B cell (primary cell): ENCODE measurements around the gene DLG2. TPM values are rescaled to one million over a fixed set of nuclear protein-coding genes. Genes with fewer than 3 reads are reported as not detected.

Experiments used
- ATAC-seq: fragments of 200-7000 bp; cut with Tn5 transposase; one replicate; pipeline ENCODE4 v1.10.0; 2021; ENCODE audit warnings: low read depth, mild to moderate bottlenecking, moderate number of reproducible peaks, moderate library complexity
- CTCF ChIA-PET: fragments of 350-600 bp; sonication (Branson Sonifier 250); formaldehyde crosslinking; loops from one replicate; lab custom pipeline; 2021; ENCODE audit warnings: antibody characterized with exemption, inconsistent platforms; lab: Charles Lee
- POLR2A ChIA-PET: fragments of 350-600 bp; sonication (Branson Sonifier 250); formaldehyde crosslinking; loops from one replicate; lab custom pipeline; 2021; ENCODE audit warnings: antibody characterized with exemption; lab: Charles Lee
- DNase-seq: peaks from one replicate; pipeline ENCODE4 v3.0.0; 2013
- H2AFZ ChIP-seq: 2 replicates; pipeline ENCODE4 v1.6.1; 2012; ENCODE audit warnings: mild to moderate bottlenecking, low read depth, low read length; ENCODE audit not compliant: insufficient read depth, poor library complexity, severe bottlenecking
- H3K27ac ChIP-seq, 2 donors: 1 replicate in 1 of 2; 2 replicates in 1 of 2; pipeline ENCODE4 v1.5.1; 2012 to 2013; ENCODE audit warnings: low read length in 2 of 2, mild to moderate bottlenecking in 2 of 2, moderate library complexity in 1 of 2
- H3K27me3 ChIP-seq, 4 experiments: fragments of 200-600 bp in 1 of 4; sonication (generic) in 1 of 4; replicated peaks in 1 of 4; 1 replicate in 2 of 4; 2 replicates in 2 of 4; pipeline versions ENCODE4 v1.6.1 to v1.7.0; 2013 to 2016; ENCODE audit warnings: low read length in 3 of 4, mild to moderate bottlenecking in 2 of 4, mixed read lengths in 1 of 4, moderate library complexity in 1 of 4; ENCODE audit not compliant: insufficient read depth in 4 of 4, control insufficient read depth in 3 of 4; ENCODE audit errors: control extremely low read depth in 1 of 4
- H3K36me3 ChIP-seq, 2 experiments: replicated peaks in 1 of 2; 1 replicate in 1 of 2; 2 replicates in 1 of 2; pipeline versions ENCODE4 v1.6.1 to v1.7.1; 2013; ENCODE audit warnings: low read length in 1 of 2; ENCODE audit not compliant: insufficient read depth in 2 of 2, control insufficient read depth in 1 of 2; ENCODE audit errors: control extremely low read depth in 1 of 2, extremely low read depth in 1 of 2
- H3K4me1 ChIP-seq, 2 donors: fragments of 200-600 bp in 1 of 2; sonication (generic) in 1 of 2; 1 replicate in 1 of 2; 2 replicates in 1 of 2; pipeline versions ENCODE4 v1.5.1 to v1.6.1; 2013 to 2017; ENCODE audit warnings: low read length in 2 of 2; ENCODE audit not compliant: control insufficient read depth in 2 of 2, insufficient read depth in 2 of 2
- H3K4me2 ChIP-seq: replicated peaks from 2 replicates; pipeline ENCODE3; 2012; ENCODE audit warnings: mild to moderate bottlenecking, low read depth, low read length; ENCODE audit not compliant: poor library complexity, severe bottlenecking
- H3K4me3 ChIP-seq, 5 experiments: fragments of 200-600 bp in 1 of 5; sonication (generic) in 1 of 5; 1 replicate in 3 of 5; 2 replicates in 2 of 5; pipeline versions ENCODE4 v1.5.1 to v1.7.0; 2011 to 2016; ENCODE audit warnings: low read length in 4 of 5, mild to moderate bottlenecking in 4 of 5, low read depth in 2 of 5, control low read depth in 1 of 5, moderate library complexity in 1 of 5; ENCODE audit not compliant: insufficient read depth in 1 of 5; ENCODE audit errors: control extremely low read depth in 1 of 5, extremely low read depth in 1 of 5
- H3K79me2 ChIP-seq: fragments of 200-600 bp; sonication (generic); one replicate; pipeline ENCODE4 v1.6.0; 2016; ENCODE audit warnings: low read length; ENCODE audit not compliant: control insufficient read depth, insufficient read depth
- H3K9ac ChIP-seq: fragments of 200-600 bp; sonication (generic); 2 replicates; pipeline ENCODE4 v1.6.1; 2017; ENCODE audit warnings: mild to moderate bottlenecking, low read length, moderate library complexity
- H3K9me3 ChIP-seq, 3 donors: one replicate each; pipeline versions ENCODE4 v1.6.1 to v1.7.1; 2013; ENCODE audit warnings: low read length in 2 of 3; ENCODE audit not compliant: control insufficient read depth in 2 of 3, insufficient read depth in 1 of 3; ENCODE audit errors: control extremely low read depth in 1 of 3
- H4K20me1 ChIP-seq: 2 replicates; pipeline ENCODE4 v1.6.0; 2012; ENCODE audit warnings: mild to moderate bottlenecking, low read length; ENCODE audit not compliant: insufficient read depth, control insufficient read depth, poor library complexity, severe bottlenecking
- H3K27ac Mint-ChIP-seq: one replicate; pipeline ENCODE4 v1.8.0; 2021; ENCODE audit warnings: mixed read lengths
- H3K27me3 Mint-ChIP-seq: one replicate; pipeline ENCODE4 v1.8.0; 2021; ENCODE audit warnings: mixed read lengths
- H3K4me1 Mint-ChIP-seq: one replicate; pipeline ENCODE4 v1.8.0; 2021; ENCODE audit warnings: mixed read lengths
- H3K4me3 Mint-ChIP-seq: one replicate; pipeline ENCODE4 v1.8.0; 2021; ENCODE audit warnings: mixed read lengths
- H3K9me3 Mint-ChIP-seq: one replicate; pipeline ENCODE4 v1.8.0; 2022; ENCODE audit warnings: mixed read lengths; ENCODE audit not compliant: insufficient read depth
- EZH2 ChIP-seq: IDR thresholded peaks from 2 replicates; pipeline ENCODE4 v1.6.1; 2012; ENCODE audit warnings: borderline replicate concordance, low read depth, mild to moderate bottlenecking, moderate library complexity, low read length; ENCODE audit not compliant: insufficient read depth, poor library complexity, severe bottlenecking
- WGBS: methylation state at CpG from one replicate; pipeline ENCODE4 v1.1.5; 2013; ENCODE audit warnings: missing lambda C conversion rate; ENCODE audit not compliant: insufficient coverage; 5-methylcytosine and 5-hydroxymethylcytosine counted together
- intact Hi-C: fragments of 100-400 bp; cut with micrococcal nuclease; formaldehyde crosslinking; loops from one replicate; pipeline ENCODE4 v1.10.0; 2022
- polyA plus RNA-seq: library from polyadenylated mRNA; depleted of rRNA; stranded (reverse); fragments of >200 nt; gene quantifications from 2 replicates; pipeline ENCODE4 v1.2.3, GENCODE V29; 2012
- total RNA-seq, 2 donors: library from RNA; stranded (reverse); fragments of 120-200 nt in 1 of 2; gene quantifications; 1 replicate in 1 of 2; 2 replicates in 1 of 2; pipeline versions ENCODE4 v1.2.3 to v1.2.4, GENCODE V29; 2013 to 2022
- TF ChIP-seq, protein P1 (sequence below): fragments of 200-600 bp; IDR thresholded peaks from one replicate; pipeline ENCODE4 v1.8.0; 2022; ENCODE audit warnings: antibody characterized with exemption, mild to moderate bottlenecking

The DLG2 gene
- total and polyA plus RNA-seq, 2 donors (not counting 1 experiment from before 2014, with no cell fraction given) = 0.54 to 5.4 TPM

DNA sequence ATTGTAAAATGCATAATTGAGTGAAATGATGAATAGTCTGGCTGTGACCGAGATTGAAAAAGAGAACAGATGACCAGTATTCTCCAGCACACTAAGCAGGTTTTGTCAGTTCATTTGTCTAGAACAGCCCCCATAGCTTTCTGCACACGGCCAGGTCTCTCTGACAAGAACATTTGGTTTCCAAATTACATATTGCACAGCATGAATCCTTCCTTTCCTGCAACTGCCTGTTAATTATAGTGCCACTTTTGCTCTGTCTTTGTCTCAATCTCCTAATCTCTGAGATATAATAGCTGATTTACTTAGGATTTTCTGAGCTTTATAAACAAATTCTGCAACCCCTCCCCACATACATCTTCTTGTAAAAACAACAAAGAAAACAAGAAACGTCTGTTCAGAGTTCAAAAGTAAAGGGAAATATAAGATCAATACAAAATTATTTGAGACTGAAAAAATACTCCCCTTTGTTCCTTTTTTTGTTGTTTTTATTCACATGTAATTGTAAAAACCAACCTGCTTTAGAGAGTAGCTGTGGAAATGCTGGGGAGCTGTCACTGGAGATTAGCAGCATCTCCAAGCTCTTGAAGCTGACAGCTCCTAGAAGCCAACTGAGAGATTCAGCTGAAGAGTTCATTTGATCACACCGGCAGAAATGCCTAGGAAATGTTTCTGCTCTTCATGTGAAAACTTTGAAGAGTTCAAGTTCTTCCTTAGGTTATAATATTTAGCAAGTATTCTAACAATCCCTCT is 998.1 kb downstream of the DLG2 start:
- Mint-ChIP-seq H3K27ac (no peak overlapping the region), H3K9me3 (no peaks in the 10 kb centered on the region), H3K4me3 (no peak overlapping the region), H3K4me1 (no peaks in the 10 kb centered on the region), H3K27me3 (peaks cover 3% of the 10 kb centered on the region)
- Histone ChIP-seq H3K4me2 (no peak overlapping the region), H3K36me3 (no peaks in the 10 kb centered on the region), H3K27me3 (no peaks in the 10 kb centered on the region), H3K27ac (no peak overlapping the region), H3K79me2 (no peaks in the 10 kb centered on the region), H4K20me1 (no peaks in the 10 kb centered on the region), H3K9ac (no peak overlapping the region), H3K4me1 (no peaks in the 10 kb centered on the region), H3K9me3 (no peaks in the 10 kb centered on the region), H2AFZ (no peak overlapping the region), H3K4me3 (no peak overlapping the region)
- 83% methylated on average over 1 of the region's 4 CpGs for WGBS
- ChIA-PET POLR2A (no interaction called here), CTCF (no interaction called here)
- TF ChIP-seq EZH2 = no peak
- TF ChIP-seq, protein P1, sequence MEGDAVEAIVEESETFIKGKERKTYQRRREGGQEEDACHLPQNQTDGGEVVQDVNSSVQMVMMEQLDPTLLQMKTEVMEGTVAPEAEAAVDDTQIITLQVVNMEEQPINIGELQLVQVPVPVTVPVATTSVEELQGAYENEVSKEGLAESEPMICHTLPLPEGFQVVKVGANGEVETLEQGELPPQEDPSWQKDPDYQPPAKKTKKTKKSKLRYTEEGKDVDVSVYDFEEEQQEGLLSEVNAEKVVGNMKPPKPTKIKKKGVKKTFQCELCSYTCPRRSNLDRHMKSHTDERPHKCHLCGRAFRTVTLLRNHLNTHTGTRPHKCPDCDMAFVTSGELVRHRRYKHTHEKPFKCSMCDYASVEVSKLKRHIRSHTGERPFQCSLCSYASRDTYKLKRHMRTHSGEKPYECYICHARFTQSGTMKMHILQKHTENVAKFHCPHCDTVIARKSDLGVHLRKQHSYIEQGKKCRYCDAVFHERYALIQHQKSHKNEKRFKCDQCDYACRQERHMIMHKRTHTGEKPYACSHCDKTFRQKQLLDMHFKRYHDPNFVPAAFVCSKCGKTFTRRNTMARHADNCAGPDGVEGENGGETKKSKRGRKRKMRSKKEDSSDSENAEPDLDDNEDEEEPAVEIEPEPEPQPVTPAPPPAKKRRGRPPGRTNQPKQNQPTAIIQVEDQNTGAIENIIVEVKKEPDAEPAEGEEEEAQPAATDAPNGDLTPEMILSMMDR = no peak
- intact Hi-C loops = no loop called here
- ATAC-seq = no peak
- DNase-seq = no peak

DNA sequence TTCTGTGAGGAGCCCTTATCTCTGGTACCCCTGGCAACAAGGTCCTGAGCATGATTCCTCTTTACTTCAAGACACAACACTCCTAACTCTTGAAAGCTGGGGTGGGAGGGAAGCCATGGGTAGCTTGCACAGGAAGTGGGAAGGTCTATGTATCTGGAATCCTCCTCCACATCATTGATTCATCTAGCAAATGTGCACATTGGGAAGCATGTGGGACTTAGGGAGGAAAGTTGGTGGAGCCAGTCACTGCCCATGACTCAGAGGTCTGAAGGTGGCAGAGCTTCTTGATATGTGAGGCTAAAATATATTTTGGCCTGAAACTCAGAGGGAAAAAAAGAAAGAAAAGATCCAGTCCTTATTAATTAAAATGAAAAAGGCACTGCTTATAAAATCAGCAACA is 1000.9 kb downstream of the DLG2 start:
- Histone ChIP-seq H3K36me3 (no peaks in the 10 kb centered on the region), H3K4me2 (no peak overlapping the region), H2AFZ (no peak overlapping the region), H3K27me3 (no peaks in the 10 kb centered on the region), H3K9me3 (no peaks in the 10 kb centered on the region), H3K9ac (no peak overlapping the region), H3K79me2 (no peaks in the 10 kb centered on the region), H3K4me1 (no peaks in the 10 kb centered on the region), H3K27ac (no peak overlapping the region), H3K4me3 (no peak overlapping the region), H4K20me1 (no peaks in the 10 kb centered on the region)
- Mint-ChIP-seq H3K9me3 (no peaks in the 10 kb centered on the region), H3K4me3 (no peak overlapping the region), H3K27ac (no peak overlapping the region), H3K4me1 (no peaks in the 10 kb centered on the region), H3K27me3 (peaks cover 3% of the 10 kb centered on the region)
- POLR2A ChIA-PET = no interaction called here
- intact Hi-C loops = no loop called here
- TF ChIP-seq, protein P1 = no peak
- TF ChIP-seq EZH2 = no peak
- ATAC-seq = no peak
- CTCF ChIA-PET = no interaction called here
- DNase-seq = no peak
